HG03571 (cell line): ENCODE data around the gene TREML4.

ENCODE experiments used
- ATAC-seq: cut with Tn5 transposase; IDR thresholded peaks from one replicate; pipeline ENCODE4 v1.9.1; 2021; ENCODE audit not compliant: unreplicated experiment

TREML4 gene

DNA sequence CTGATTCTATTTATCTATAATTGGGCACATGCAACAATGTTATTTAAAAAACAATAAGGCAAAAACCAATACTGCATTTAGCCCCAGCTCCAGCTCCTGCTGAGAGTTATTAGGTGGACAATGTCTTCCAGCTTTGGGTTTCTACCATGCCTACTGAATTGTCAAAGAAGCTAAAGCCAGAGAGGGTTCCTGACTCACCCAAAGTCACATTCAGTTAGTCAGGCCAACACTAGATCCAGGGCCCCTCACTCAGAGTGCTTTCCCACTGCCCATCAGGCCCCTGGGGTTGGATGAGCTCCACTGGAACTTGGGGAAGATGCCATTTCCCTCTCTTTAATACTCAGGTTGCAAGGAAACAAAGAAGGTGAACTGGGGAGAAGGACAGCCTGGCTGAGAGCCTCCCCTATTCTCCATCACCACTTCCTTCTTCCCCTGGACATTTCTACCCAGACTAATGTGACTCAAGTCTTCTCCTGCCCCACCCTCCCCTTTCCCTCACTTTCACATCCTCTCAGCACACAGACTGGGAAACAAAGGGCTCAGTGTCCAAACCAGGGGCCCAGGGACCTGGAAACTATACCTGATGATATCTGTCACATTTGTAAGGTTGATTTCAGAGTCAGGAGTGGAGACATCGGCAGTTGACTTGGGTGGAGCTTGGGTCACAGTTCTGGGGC lies 52.4 kb downstream of the TREML4 start:
- ATAC-seq: no peak

DNA sequence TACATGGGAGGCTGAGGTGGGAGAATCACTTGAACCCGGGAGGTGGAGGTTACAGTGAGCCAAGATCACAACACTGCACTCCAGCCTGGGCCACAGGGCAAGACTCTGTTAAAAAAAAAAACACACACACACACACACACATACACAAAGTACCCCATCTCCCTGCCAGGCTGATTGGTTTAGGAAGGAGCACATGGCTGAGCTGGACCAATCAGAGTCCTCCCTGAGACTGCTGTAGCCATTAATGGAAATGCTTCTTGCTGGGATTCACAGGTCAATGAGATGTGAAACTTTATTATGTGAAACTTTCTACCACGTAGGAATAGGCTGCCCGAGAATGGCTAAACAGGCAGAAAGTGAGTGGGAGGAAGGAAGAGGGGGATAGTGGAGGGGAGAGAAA lies 55.5 kb downstream of the TREML4 start:
- no peak for ATAC-seq

DNA sequence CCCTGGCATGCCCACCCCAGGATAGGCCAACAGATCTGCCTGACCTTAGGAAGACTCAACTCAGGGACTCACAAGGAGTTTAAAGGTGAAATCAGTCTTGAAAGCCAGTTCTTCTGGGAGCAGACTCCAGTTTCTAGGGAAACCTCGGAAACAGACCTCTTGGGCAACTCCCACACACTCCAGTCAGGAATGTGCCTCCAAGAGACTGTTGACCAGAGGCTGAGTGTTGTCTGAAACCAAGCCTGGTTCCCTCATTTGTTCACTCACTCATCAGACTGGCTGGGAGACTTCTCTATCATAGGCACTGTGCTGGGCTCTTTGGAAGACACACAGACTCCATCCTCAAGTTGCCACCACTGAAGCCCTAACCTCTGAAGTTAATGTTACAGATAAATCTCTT lies 56.6 kb downstream of the TREML4 start:
- no peak for ATAC-seq

DNA sequence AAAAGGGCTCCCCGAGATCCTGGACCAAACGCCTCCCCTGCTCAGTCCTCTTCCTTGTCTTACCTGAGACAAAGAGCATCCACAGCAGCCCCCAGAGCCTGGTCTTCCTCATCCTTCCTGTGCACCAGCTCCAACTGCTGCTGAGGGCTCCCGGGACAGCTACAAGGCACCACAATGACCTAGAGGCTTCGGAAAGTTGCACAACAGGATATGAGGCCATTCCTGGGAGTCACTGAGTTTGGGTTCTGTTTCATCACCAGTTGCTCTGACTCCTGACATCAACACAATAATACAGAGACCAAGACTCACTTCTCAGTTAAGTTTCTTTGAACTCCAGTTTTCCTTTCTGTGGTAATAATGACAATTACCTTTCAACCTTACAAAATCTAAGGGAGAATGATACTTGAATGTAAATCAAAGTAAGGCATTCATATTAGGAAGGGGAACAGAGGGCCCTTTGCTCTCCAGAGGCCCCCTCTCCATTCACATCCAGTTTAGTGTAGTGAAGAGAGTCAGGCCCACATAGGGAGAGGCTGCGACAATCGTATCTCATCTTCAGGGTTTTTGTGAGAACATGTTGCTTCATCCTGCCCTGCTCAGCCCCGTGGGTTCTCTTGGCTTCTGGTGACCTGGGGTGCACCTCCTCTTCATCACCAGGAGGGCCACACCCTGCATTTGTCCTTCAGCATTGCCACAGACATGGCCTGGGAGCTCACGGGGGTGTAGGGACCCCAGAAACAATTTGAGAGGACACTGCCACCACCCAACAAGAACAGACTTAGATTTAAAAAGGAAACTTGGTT lies 58.6 kb downstream of the TREML4 start, which contains the start of gene TREM1:
TREM1 (minus strand) TSS at position 139 of the 803 bp plus-strand sequence; CDS start at position 112, 27 bp downstream.
- ATAC-seq: no peak

DNA sequence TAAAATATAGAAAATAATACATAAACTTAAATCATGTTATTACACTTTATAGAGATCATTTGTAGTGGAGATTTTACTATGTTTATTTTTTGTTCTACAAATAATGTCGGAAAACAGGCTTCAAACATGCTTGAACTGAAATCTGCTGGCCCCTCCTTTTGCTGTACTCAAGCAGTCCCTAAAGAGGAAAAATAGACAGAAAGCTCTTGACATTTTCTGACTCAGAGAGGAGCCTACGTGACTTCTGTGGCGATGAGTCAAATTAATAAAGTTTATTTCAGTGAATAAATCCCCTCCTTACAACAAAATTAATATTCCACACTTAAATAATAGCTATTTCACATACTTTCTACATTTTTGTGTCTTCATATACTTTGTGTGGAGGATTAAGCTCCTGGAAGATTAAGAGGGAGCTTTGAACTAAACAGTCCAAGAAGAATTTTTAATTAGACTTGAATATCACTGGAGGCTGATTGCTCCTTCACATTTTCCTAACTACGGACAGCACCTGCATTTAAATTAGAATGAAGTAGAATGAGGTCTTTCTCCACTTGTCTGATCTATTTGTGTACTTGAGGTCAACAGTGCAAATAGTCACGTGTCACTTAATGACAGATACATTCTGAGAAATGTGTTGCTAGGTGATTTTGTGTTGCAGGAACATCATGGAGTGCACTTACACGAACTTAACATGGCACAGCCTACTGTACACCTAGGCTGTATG lies 60.0 kb downstream of the TREML4 start:
- ATAC-seq: no peak
